OCI-LY1 (cell line): ENCODE results near the gene TMEM272.

Experiments
- H2AFZ ChIP-seq: fragments of 200-600 bp; sonication (generic), shearing (Covaris generic); 2 replicates; pipeline ENCODE4 v1.6.0; 2014; ENCODE audit warnings: antibody characterized with exemption, mild to moderate bottlenecking, low read length
- H3F3A ChIP-seq: fragments of 200-600 bp; sonication (generic), shearing (Covaris generic); 2 replicates; pipeline ENCODE4 v1.6.0; 2014; ENCODE audit warnings: mild to moderate bottlenecking, antibody characterized with exemption, low read length, moderate library complexity; ENCODE audit not compliant: insufficient read depth
- H3K27ac ChIP-seq: fragments of 200-600 bp; sonication (generic); 2 replicates; pipeline ENCODE4 v1.5.1; 2014; ENCODE audit warnings: low read length, mixed run types, mild to moderate bottlenecking, low read depth; ENCODE audit not compliant: poor library complexity, severe bottlenecking
- H3K27me3 ChIP-seq: fragments of 200-600 bp; sonication (generic); 2 replicates; pipeline ENCODE4 v1.6.0; 2014; ENCODE audit warnings: antibody characterized with exemption, mild to moderate bottlenecking, low read length, moderate library complexity; ENCODE audit not compliant: insufficient read depth
- H3K36me3 ChIP-seq: fragments of 200-600 bp; sonication (generic); 2 replicates; pipeline ENCODE4 v1.6.1; 2014; ENCODE audit warnings: mild to moderate bottlenecking, antibody characterized with exemption, low read length, moderate library complexity, mixed read lengths; ENCODE audit not compliant: insufficient read depth
- H3K4me1 ChIP-seq: fragments of 200-600 bp; sonication (generic); 2 replicates; pipeline ENCODE4 v1.5.1; 2014; ENCODE audit warnings: mild to moderate bottlenecking, low read length, moderate library complexity; ENCODE audit not compliant: insufficient read depth, severe bottlenecking
- H3K4me2 ChIP-seq: fragments of 200-600 bp; sonication (generic), shearing (Covaris generic); 2 replicates; pipeline ENCODE4 v1.6.1; 2014; ENCODE audit warnings: low read length
- H3K4me3 ChIP-seq: fragments of 200-600 bp; sonication (generic); 2 replicates; pipeline ENCODE4 v1.5.1; 2014; ENCODE audit warnings: low read length, low read depth, mild to moderate bottlenecking, mixed read lengths; ENCODE audit not compliant: poor library complexity, severe bottlenecking
- H3K79me2 ChIP-seq: fragments of 200-600 bp; shearing (Covaris generic); 2 replicates; pipeline ENCODE4 v1.6.1; 2016; ENCODE audit warnings: mixed run types, low read length, mixed read lengths; ENCODE audit not compliant: insufficient read depth
- H3K9ac ChIP-seq: fragments of 200-600 bp; sonication (generic), shearing (Covaris generic); 2 replicates; pipeline ENCODE4 v1.6.1; 2014; ENCODE audit warnings: mild to moderate bottlenecking, low read length, mixed read lengths
- H3K9me2 ChIP-seq: fragments of 200-600 bp; sonication (generic), shearing (Covaris generic); 2 replicates; pipeline ENCODE4 v1.6.1; 2014; ENCODE audit warnings: low read depth, mild to moderate bottlenecking, low read length, mixed read lengths
- H3K9me3 ChIP-seq: fragments of 200-600 bp; shearing (Covaris generic); 2 replicates; pipeline ENCODE4 v1.6.1; 2014; ENCODE audit warnings: low read length, mixed read lengths
- H4K20me1 ChIP-seq: fragments of 200-600 bp; sonication (generic), shearing (Covaris generic); 2 replicates; pipeline ENCODE4 v1.6.0; 2016; ENCODE audit warnings: mild to moderate bottlenecking, low read length; ENCODE audit not compliant: insufficient read depth
- EZH2 ChIP-seq: fragments of 200-600 bp; sonication (generic), shearing (Covaris generic); IDR thresholded peaks from 2 replicates; pipeline ENCODE4 v1.8.0; 2017; ENCODE audit warnings: borderline replicate concordance, mixed run types, mild to moderate bottlenecking, antibody characterized with exemption, low read length, moderate library complexity, mixed read lengths
- TF ChIP-seq, protein P1 (sequence below): fragments of 200-600 bp; sonication (generic), shearing (Covaris generic); IDR thresholded peaks from 2 replicates; pipeline ENCODE4 v1.5.1; 2017; ENCODE audit warnings: mild to moderate bottlenecking, antibody characterized with exemption, low read length, moderate library complexity, mixed read lengths

Gene TMEM272

GRCh38 chr13:51814071-51814470, 30.9 kb downstream of the TMEM272 start:
- no peak overlapping the region for H3K4me2 ChIP-seq
- TF ChIP-seq, protein P1, sequence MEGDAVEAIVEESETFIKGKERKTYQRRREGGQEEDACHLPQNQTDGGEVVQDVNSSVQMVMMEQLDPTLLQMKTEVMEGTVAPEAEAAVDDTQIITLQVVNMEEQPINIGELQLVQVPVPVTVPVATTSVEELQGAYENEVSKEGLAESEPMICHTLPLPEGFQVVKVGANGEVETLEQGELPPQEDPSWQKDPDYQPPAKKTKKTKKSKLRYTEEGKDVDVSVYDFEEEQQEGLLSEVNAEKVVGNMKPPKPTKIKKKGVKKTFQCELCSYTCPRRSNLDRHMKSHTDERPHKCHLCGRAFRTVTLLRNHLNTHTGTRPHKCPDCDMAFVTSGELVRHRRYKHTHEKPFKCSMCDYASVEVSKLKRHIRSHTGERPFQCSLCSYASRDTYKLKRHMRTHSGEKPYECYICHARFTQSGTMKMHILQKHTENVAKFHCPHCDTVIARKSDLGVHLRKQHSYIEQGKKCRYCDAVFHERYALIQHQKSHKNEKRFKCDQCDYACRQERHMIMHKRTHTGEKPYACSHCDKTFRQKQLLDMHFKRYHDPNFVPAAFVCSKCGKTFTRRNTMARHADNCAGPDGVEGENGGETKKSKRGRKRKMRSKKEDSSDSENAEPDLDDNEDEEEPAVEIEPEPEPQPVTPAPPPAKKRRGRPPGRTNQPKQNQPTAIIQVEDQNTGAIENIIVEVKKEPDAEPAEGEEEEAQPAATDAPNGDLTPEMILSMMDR, result no peak
- TF ChIP-seq EZH2, result no peak

GRCh38 chr13:51811920-51812451, 33.0 kb downstream of the TMEM272 start:
- H3K9me3 ChIP-seq, result no peaks in the 10 kb centered on the region
- TF ChIP-seq, protein P1, result no peak
- no peak for TF ChIP-seq EZH2
- no peak overlapping the region for H3K9ac ChIP-seq
- peak overlapping the region; percentile 57 for H3K27ac ChIP-seq
- H3K79me2 ChIP-seq, result no peaks in the 10 kb centered on the region
- H2AFZ ChIP-seq, result no peak overlapping the region
- H3K36me3 ChIP-seq, result no peaks in the 10 kb centered on the region
- no peak overlapping the region; the same call in 1 of the 2 replicates for H3K4me2 ChIP-seq
- H3K9me2 ChIP-seq, result no peaks in the 10 kb centered on the region
- H4K20me1 ChIP-seq, result no peaks in the 10 kb centered on the region
- no peaks in the 10 kb centered on the region for H3K27me3 ChIP-seq
- no peaks in the 10 kb centered on the region for H3F3A ChIP-seq
- no peak overlapping the region for H3K4me3 ChIP-seq
- peaks cover 59% of the 10 kb centered on the region for H3K4me1 ChIP-seq

More at GRCh38 chr13:51814071-51814470, 30.9 kb downstream of the TMEM272 start:
- H3K9ac ChIP-seq, result no peak overlapping the region; the same call in 1 of the 2 replicates
- H3F3A ChIP-seq, result no peaks in the 10 kb centered on the region
- H3K27ac ChIP-seq, result peak overlapping the region; percentile 57
- no peak overlapping the region for H2AFZ ChIP-seq
- H3K9me2 ChIP-seq, result no peaks in the 10 kb centered on the region
- no peaks in the 10 kb centered on the region for H3K36me3 ChIP-seq
- no peaks in the 10 kb centered on the region for H3K27me3 ChIP-seq
- H3K4me3 ChIP-seq, result no peak overlapping the region
- H3K79me2 ChIP-seq, result no peaks in the 10 kb centered on the region
- H3K9me3 ChIP-seq, result no peaks in the 10 kb centered on the region
- H3K4me1 ChIP-seq, result peaks cover 59% of the 10 kb centered on the region
- no peaks in the 10 kb centered on the region for H4K20me1 ChIP-seq

DNA sequence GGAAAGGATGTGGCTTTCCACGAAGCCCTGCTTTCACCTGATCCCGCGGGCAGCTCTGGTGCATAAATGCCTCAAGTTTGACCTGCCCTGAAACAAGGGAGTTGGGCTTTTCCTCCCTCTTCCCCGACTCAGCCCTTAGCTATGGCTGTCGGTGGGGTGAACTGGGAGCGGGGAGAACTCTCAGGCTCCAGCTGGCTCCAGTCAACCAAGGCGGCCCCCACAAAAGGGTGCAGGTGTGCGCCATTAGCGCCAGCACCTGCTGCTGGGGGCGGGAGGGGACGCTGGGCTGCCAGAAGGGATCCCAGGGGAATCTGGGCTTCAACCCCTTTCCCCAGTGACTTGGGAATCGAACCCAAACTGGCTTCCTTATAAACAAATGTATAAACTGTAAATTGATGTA, 33.9 kb downstream of the TMEM272 start:
- H3K9ac ChIP-seq, result no peak overlapping the region
- TF ChIP-seq EZH2, result no peak
- TF ChIP-seq, protein P1, result no peak

More for the DNA sequence above, 33.9 kb downstream of the TMEM272 start:
- no peaks in the 10 kb centered on the region for H3F3A ChIP-seq
- H3K27ac ChIP-seq, result peak overlapping the region; percentile 57
- peaks cover 60% of the 10 kb centered on the region for H3K4me1 ChIP-seq
- no peaks in the 10 kb centered on the region for H4K20me1 ChIP-seq
- no peaks in the 10 kb centered on the region for H3K9me2 ChIP-seq
- H3K36me3 ChIP-seq, result no peaks in the 10 kb centered on the region
- H3K4me2 ChIP-seq, result peak overlapping the region; percentile 5; the same call in 1 of the 2 replicates
- H3K9me3 ChIP-seq, result no peaks in the 10 kb centered on the region
- H3K27me3 ChIP-seq, result no peaks in the 10 kb centered on the region
- H3K4me3 ChIP-seq, result no peak overlapping the region
- H2AFZ ChIP-seq, result no peak overlapping the region
- H3K79me2 ChIP-seq, result no peaks in the 10 kb centered on the region
